Activated T-helper 1 cell treated with anti-CD3 and anti-CD28 coated beads, Interleukin-2, amount 50 U/mL, for 16 hours (primary cell): ENCODE measurements around the gene CDCA7.
"Not testable (repeated sequence)": the region's sequence is repeated elsewhere in the genome, so short reads cannot be mapped to it uniquely, and the experiment has no call there.

Source experiments
- DNase-seq, 2 donors: peaks; one replicate each; pipeline ENCODE4 v3.0.0-alpha.2; 2020; ENCODE audit warnings: low read depth in 1 of 2, low spot score in 1 of 2

The CDCA7 gene

DNA sequence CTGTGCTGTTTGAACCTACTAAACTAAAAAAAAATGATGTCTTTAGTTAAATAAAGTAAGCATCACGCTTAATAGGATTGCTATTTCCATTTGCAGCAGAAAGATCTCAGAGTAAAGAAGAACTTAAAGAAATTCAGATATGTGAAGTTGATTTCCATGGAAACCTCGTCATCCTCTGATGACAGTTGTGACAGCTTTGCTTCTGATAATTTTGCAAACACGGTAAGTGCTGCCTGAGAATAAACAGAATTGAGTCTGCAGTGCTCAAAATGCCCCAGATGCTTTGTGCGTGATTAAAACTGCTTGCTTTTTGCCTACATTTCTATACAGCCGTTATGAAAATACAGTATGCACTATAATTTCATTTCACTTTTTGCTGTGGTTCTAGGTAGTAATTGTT, 3.9 kb downstream of the CDCA7 start:
- no peak for DNase-seq

DNA sequence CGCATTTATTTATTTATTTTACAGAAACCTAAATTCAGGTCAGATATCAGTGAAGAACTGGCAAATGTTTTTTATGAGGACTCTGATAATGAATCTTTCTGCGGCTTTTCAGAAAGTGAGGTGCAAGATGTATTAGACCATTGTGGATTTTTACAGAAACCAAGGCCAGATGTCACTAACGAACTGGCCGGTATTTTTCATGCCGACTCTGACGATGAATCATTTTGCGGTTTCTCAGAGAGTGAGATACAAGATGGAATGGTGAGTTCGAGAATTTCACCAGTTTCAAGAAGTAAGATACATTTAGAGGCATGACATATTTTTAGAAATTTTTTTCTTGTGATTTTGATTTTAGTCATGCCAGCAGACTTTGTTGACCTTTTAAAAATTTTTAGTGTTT, 4.6 kb downstream of the CDCA7 start:
- DNase-seq: no peak

DNA sequence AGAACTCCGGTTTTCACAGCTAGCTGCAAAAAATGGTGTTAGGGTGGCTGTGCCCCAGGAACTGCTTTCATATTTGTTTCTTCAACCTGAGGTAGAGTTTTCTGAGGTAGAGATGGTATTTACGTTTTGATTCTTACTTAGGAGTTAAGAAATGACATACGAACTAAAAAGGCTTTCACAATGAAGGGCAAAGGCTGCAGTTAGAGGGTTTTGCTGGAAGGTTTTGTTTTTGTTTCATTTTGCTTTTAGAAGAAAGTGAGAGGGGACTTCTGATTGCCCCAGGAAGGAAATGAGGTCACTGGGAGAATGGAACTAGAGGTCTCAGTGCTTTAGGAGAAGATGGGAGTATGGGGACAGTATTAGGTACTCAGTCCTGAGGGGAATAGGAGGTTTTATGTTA, 15.5 kb downstream of the CDCA7 start:
- no peak for DNase-seq

DNA sequence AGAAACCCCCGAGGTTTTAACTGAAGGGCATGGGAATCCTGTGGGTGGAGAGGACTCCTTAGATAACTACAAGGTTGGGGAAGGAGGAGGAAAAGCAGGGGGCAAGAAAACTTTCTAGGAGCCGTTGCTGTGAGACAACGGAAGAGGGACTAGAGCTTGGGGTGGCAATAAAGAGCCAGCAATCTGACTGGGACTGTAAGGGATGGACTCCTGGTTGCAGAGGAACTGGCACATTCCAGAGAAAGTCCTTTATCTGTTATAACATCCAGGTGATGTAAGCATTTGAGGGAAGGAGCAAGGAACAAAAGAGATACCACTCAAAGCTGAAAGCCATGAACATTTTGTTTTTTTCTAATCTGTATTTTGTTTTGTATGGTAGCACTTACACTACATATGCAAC, 16.4 kb downstream of the CDCA7 start:
- DNase-seq: no peak

DNA sequence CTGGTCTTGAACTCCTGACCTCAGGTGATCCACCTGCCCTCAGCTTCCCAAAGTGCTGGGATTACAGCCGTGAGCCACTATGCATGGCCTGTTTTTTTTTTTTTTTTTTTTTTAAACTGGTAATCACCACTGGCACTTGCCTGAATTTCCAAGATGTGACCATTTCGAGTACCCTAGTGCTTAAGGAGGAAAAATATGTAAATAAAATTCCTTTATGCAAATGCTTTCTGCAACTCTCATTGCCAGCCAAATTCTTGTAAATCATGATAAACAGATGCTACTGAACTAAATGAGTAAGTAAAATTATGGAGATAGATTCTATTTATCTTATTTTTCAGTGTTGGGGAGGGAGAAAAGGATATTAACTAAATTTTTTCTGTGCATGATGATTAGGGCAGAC, 18.6 kb downstream of the CDCA7 start:
- no peak for DNase-seq

DNA sequence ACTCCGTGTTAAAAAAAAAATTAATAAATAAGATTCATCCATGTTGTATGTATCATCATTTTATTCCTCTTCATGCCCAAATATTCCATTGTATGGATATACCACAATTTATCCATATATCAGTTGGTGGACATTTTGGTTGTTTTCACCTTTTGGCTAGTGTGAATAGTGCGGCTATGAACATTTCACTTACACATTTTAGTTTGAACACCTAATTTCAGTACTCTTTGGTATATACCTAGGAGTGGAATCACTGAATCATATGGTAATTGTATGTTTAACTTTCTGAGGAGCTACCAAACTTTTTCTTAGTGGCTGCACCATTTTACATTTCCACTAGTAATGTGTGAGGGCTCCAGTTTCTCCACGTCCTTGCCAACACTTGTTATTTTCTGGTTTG, 20.0 kb downstream of the CDCA7 start:
- no peak for DNase-seq

DNA sequence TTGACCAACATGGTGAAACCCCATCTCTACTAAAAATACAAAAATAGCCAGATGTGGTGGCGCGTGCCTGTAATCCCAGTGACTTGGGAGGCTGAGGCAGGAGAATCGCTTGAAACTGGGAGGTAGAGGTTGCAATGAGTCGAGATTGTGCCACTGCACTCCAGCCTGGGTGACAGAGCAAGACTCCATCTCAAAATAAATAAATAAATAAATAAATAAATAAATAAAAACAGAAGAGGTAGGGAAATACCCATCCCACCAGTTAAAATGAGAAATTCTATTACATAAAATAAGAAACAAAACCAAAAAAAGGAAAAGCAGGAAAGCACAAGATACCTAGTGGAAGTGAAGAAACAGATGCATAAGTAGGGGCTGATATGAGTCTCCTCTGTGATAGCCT, 30.9 kb downstream of the CDCA7 start:
- not testable (repeated sequence) for DNase-seq

DNA sequence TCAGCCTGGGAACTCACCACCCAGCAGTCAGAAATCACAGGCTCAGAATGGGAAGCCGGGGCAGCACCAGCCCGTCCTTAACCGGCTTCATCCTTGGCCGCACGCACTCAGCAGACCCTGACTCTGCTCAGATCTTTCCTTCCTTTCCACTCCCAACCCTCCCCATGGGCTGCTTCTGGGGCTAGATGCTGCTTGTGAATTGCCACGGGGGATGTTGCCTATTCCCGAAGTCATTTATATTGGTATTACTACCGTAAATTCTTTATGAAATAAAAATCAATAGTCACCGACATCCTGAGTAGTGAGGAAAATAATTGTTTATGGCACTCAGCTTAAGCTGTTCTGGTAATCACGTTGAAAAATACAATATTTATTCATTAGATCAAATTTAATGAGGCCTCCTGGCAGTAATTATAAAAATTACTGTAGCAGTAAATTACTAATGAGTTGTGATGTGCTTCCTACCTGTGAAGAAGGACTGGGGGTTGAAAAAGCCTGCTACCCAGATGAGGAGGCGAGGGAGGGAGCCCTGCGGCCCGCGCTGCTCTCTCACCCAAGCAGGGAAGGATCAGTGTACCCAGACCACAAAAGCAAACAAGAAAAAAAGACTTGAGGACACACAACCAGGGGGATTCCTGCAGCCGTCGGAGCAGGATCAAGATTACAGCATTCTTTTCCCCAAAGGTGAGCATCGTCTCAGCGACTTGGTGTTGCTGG, 31.5 kb downstream of the CDCA7 start:
- no peak for DNase-seq

DNA sequence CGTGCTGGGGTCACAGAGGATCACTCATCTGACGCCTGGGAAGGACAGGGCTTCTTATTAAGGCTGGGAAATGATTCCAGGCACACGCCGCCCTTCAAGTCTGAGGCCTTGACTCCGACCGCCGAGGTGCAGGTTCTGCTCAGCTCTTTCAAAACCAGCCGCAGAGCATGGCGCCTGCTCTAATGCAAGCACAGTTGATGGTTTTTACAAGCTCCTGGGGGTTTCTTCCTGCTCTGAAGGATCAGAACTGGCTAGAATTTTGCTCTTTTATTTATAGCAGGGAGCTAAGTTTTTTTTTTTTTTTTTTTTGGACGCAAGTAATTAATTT, 32.0 kb downstream of the CDCA7 start:
- DNase-seq: no peak

DNA sequence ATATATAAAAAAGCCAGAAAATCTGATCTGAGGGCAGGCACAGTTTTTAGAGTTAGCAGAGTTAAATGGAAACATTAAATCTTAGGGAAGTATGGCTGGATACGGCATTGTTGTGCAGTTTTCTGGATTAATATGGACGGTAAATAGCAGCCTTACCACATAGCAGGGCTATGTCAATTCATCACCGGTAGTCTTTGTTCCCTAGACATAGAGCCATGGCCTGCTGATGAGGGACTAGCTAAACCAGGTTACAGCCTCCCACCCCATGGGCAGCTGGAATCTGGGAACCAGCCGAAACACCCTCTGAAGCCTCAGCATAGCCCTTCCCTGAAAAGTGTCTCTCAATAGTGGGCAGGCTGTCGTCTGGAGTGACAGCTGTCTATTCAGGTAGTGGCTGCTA, 32.4 kb downstream of the CDCA7 start:
- no peak for DNase-seq

DNA sequence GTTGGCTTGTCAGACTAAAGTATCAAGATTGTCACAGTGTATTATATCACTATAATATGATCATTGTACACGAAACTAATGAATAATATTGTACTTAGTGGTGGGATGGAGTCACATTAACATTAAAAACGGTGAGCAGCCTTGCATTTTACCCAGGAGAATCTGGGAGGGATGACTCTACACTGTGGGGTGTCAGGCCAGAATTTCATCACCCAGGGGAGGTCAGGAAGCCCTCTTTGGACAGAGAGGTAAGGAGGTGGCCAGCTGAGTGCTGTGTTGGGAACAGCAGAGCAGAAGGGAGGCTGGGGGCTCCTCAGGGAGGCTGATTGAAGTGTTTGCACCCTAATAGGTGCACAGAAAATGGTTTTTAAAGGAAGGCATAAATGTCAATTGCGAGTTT, 33.0 kb downstream of the CDCA7 start:
- no peak for DNase-seq

DNA sequence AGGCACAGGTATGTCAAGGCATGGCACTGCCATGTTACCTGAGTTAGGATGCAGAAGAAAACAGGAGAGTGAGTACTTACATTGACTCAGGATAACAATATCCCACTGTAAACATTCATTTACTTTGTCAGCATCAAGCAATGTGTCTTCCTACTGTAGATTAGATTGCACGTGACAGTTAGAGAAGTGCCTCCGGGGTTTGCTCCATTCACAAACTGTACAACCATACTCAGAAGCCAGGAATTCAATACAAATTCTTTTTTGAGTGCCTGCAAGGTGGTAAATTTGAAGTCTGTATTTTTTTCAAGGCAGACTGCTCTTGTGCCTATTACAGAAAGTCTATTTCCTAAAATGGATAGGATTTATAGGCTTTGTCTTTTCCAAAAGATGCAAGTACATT, 34.1 kb downstream of the CDCA7 start:
- DNase-seq: no peak

DNA sequence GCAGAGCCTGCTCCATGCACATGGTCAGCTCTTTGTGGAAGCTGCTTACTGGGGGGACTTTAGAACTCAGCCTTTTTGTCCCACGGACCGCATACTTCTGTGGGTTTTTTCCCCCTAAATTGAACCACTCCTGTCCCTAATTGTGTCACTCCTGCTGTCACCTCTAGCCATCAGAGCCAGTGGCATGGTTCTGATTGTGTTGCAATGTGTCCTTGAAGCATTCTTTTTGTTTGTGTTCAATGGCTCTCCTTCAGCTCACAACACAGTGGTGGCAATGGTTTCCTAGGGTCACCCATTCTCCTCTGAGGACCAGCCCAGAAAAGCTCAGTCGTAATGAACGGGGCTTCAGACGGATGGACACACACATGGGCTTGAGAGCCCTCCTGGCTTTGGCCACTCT, 35.4 kb downstream of the CDCA7 start:
- no peak for DNase-seq

DNA sequence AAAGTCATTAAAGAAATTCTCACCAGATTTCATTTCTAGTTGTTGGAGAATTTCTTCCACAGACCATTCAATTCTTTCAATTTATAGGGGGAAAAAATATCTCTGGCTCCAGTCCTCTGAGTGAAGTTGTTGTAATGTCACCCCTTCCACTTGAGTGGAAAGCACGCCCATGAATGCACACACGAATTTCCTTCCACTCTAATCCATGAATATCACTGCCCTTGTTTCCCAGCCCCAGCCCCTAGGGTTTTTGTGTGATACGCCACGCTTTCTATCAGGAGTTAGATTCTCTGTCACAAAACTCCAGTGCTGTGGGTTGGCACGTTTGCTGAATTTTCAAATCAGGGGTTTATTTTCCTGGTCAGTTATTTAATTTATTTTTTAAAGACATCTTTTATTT, 38.1 kb downstream of the CDCA7 start:
- DNase-seq: no peak

DNA sequence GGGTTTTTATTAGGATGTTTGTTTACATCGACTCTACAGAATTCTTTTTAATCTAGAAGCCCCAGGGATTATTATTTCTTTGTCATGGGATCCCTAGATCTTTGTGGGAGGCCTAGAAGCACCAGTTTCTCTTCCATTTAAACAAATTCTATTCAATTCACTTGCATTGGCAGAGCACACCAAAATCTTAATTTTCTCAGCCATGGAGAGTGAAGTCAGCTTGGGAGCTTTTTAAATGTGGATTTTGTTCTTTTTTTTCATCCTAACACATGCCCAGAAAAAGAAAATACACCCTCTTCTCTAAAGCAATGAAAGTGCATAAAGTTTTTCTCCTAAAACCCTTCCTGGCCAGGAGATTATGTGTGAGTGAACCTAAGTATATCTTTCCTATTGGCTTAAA, 38.5 kb downstream of the CDCA7 start:
- DNase-seq: no peak

DNA sequence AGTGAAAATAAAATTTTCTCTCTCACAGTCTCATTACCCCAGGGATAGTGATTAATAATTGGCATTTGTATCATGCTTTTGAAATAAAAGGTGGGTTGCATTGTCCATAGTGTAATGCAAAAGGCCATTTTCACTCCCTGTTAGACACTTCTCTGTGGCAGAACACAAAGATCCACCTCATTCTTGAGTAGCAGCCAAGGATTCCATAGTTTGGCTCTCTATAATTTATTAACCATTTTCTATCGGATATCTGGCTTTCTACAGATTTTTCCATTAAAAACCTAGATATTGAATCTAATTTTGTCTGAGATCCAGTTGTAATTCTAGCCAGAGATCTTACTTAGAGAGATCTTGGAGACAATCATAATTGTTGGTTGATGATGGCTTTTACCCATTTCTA, 39.0 kb downstream of the CDCA7 start:
- DNase-seq: no peak

DNA sequence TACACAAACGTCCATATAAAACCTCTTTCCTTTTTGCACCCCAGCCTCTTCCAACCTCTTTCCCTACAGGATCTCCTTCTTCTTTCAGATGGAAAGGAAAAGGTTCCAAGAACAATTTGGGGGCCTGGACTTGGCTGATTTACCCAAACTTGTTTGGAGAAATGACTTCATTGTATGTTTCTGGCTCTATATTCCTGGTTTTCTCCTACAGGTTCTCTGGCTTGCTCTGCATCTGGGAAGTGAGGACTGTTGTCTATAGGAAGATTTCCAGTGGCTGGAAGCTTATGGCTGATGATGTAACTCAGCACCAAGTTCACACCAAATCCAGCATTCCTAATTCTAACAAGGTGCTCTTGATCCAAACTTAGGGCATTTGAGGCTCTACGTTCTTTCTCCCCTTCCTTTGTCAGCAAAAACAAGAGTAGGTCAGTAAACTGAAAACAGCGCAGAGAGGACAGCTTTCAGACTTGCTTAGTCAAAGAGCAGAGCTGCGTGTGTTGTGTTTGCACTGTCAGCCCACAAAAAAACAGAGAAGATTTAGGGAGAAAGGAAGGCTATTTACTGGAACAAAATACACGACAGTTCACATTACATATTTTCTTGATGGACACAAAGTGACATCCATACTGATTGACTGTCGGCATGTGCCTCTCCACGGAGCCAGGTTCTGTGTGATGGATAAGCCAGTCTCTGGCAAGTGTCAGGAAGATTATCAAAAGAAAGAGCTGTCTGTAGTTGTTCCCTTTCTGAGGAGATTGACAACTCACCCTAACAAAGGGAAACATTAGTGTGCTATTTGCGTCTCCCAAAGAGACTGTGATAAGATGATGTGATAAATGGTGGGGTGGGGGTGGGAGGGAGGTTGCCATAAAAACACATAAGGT, 39.7 kb downstream of the CDCA7 start:
- no peak for DNase-seq

DNA sequence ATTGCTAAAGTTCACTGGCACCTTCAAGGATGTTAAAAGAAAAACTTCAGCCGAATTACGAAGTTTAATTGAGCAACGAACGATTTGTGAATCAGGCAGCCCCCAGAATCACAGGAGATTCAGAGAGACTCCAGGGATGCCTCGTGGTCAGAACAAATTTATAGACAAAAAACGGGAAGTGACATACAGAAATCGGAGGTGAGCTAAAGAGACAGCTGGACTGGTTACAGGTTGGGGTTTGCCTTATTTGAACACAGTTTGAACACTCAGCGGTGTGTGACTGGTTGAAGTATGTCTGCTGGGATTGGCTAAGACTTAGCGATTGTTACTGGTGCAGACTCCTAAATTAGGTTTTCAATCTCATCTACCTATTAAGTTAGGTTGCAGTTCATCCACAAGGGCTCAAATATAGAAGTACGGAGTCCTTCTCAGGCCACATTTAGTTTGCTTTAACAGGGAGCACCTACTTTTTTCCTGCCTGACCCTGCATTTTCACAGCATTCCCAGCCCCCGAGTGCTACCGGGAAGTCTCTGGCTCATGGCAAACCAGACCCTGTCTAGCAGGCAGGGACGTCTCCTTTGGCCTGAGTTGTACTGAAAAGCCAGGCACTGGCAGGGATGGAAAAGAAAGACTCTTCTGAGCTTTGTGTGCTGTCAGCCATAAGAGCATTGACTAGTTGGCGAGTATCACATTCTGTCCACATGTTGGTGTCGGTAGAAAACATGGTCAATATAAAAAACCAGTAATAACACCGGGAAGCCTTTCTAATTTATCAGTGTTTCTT, 41.1 kb downstream of the CDCA7 start:
- DNase-seq: no peak

DNA sequence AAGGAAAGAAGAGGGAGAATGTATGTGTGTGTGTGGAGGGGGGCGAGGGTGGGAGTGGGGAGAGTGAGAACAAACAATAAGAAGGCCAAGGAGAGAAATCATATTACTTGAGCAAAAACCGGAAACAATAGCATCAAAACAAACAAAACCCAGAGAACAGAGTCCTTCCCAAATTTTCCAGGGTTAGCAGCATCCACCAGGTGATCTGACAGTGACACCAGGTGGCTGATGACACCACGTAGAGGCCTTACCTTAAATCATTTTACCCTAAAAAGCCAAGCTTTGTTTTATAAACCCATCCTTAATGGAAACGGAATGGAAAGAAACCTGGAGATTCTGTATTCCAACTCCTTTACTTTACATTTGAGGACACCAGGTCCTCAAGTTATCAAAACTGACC, 42.9 kb downstream of the CDCA7 start:
- no peak for DNase-seq

DNA sequence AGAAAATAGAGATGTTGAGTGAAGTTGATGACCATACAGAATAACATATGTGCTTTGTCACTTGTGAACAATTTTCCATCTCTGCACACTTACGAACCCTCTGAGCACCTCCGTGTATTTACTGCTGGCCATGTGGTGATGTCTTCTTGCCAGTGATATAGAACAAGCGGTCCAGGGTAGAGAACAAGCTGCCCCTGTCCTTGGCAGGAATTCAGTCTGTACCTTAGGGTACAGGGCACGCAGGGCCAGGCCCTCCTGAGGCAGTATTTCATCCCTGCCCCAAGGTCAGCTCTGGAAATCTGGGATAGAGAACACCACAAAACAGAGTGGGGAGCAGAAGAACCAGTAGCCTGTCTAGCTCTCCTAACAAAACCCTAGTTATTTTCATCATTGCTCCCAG, 44.6 kb downstream of the CDCA7 start:
- no peak for DNase-seq

DNA sequence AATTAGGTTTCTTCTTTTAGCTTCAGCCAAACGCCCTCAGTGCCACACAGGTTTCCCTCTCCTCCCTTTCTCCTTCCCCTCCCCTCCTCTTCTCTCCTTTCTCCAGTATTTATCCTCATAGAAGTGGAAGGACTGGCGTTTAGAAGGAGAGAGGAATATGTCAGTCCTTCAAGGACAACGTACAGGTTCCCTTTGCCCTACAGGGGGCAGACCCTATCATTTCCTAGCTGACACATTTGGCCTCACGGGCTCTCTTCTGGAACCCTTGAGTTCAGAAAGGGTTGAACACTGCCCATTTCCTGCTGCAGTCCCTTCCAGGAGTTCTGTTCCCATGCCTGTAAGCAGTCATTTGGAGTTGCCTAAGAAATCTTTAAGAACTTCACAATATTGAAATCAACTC, 46.1 kb downstream of the CDCA7 start:
- no peak for DNase-seq

DNA sequence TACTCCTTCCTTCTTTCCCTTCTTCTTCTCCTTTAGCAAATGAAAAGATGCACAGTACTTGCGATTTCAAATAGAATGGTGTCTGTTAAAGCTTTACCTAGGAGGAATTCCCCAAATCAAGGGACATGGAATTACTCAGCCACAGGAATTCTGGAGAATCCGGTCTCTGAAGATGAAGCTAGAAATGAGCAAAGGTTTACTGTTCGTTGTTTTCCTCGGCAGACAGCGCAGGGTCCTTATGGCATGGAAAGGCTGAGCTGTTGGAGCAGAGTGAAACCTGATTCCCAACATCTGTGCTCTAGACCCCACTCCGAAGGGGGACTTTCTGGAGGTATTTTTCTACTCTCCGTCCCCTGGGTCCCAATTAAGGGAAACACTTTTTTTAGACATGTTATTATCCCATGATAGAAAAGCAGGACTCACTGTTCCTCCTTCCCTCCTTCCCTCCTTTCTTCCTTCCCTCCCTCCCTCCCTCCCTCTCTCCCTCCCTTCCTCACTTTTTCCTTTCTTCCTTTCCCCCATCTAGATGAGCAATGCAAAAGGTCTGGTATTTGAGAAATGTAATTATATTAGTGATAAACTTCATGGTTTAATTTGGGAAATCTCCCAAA, 47.1 kb downstream of the CDCA7 start:
- DNase-seq: no peak
